Osteoblast (primary cell): ENCODE results near the gene STRBP. TPM values are rescaled to one million over a fixed set of nuclear protein-coding genes. Genes with fewer than 3 reads are reported as not detected.

Experiments
- DNase-seq: peaks from one replicate; pipeline ENCODE4 v3.0.0; 2011; ENCODE audit warnings: low spot score, mixed read lengths; ENCODE audit not compliant: insufficient read length; ENCODE audit errors: missing footprints
- H2AFZ ChIP-seq: 2 replicates; pipeline ENCODE4 v1.6.0; 2011; ENCODE audit warnings: mild to moderate bottlenecking, low read length
- H3K27ac ChIP-seq: 2 replicates; pipeline ENCODE4 v1.5.1; 2011; ENCODE audit warnings: mild to moderate bottlenecking, low read depth, low read length, moderate library complexity
- H3K27me3 ChIP-seq: 2 replicates; pipeline ENCODE4 v1.6.0; 2012; ENCODE audit warnings: mild to moderate bottlenecking, control low read depth, inconsistent platforms, low read length, moderate library complexity; ENCODE audit not compliant: insufficient read depth
- H3K36me3 ChIP-seq: 2 replicates; pipeline ENCODE4 v1.5.1; 2011; ENCODE audit warnings: mild to moderate bottlenecking, low read length, control low read depth, moderate library complexity; ENCODE audit not compliant: insufficient read depth
- H3K4me1 ChIP-seq: 2 replicates; pipeline ENCODE4 v1.5.1; 2011; ENCODE audit warnings: mild to moderate bottlenecking, low read length, control low read depth, moderate library complexity; ENCODE audit not compliant: insufficient read depth
- H3K4me2 ChIP-seq: 2 replicates; pipeline ENCODE4 v1.6.0; 2011; ENCODE audit warnings: mild to moderate bottlenecking, low read length; ENCODE audit not compliant: insufficient read depth
- H3K4me3 ChIP-seq: fragments of 200-600 bp; sonication (generic); 3 replicates; pipeline ENCODE4 v1.5.1; 2012; ENCODE audit warnings: mild to moderate bottlenecking, low read length, inconsistent platforms; ENCODE audit not compliant: insufficient read depth
- H3K79me2 ChIP-seq: 2 replicates; pipeline ENCODE4 v1.6.0; 2012; ENCODE audit warnings: mild to moderate bottlenecking, low read length, control low read depth, inconsistent platforms; ENCODE audit not compliant: insufficient read depth
- H3K9me3 ChIP-seq: 2 replicates; pipeline ENCODE4 v1.5.1; 2011; ENCODE audit warnings: low read depth, low read length, control low read depth
- H4K20me1 ChIP-seq: 2 replicates; pipeline ENCODE4 v1.6.0; 2012; ENCODE audit warnings: mild to moderate bottlenecking, low read length, control low read depth; ENCODE audit not compliant: insufficient read depth
- total RNA-seq: library from RNA; depleted of rRNA; stranded (reverse); fragments of >200 nt; gene quantifications from 2 replicates; pipeline ENCODE4 v1.2.3, GENCODE V29; 2012
- TF ChIP-seq, protein P1 (sequence below): IDR thresholded peaks from 2 replicates; pipeline ENCODE4 v1.5.1; 2011; ENCODE audit warnings: mild to moderate bottlenecking, low read depth, low read length, moderate library complexity; ENCODE audit errors: extremely low read depth

Gene STRBP
- total RNA-seq, 1 donor, result 2.9 TPM

DNA sequence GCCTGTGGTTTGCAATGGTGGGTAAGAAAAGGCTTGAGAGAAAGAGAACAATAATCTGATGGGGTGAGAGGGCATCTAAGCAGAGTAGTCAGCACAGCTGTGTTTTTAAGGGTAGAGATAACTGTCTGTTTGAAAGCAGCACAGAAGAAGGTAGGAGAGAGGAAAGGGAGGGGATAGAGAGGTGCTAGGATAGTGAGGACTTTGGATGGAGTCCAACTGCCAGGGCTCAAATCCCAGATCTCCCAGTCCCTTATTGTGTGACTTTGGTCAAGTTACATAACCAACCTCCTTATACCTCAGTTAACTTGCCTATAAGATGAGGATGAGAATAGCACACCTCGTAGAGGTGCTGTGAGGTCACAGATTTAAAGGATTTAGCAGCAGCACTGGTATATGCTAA is 179.3 kb downstream of the STRBP start:
- Histone ChIP-seq H2AFZ (no peak overlapping the region), H3K27ac (no peak overlapping the region), H3K4me3 (no peak overlapping the region), H3K9me3 (no peaks in the 10 kb centered on the region), H4K20me1 (no peaks in the 10 kb centered on the region), H3K4me2 (no peak overlapping the region), H3K79me2 (no peaks in the 10 kb centered on the region), H3K4me1 (no peaks in the 10 kb centered on the region), H3K36me3 (peaks cover 35% of the 10 kb centered on the region), H3K27me3 (no peaks in the 10 kb centered on the region)
- TF ChIP-seq, protein P1, sequence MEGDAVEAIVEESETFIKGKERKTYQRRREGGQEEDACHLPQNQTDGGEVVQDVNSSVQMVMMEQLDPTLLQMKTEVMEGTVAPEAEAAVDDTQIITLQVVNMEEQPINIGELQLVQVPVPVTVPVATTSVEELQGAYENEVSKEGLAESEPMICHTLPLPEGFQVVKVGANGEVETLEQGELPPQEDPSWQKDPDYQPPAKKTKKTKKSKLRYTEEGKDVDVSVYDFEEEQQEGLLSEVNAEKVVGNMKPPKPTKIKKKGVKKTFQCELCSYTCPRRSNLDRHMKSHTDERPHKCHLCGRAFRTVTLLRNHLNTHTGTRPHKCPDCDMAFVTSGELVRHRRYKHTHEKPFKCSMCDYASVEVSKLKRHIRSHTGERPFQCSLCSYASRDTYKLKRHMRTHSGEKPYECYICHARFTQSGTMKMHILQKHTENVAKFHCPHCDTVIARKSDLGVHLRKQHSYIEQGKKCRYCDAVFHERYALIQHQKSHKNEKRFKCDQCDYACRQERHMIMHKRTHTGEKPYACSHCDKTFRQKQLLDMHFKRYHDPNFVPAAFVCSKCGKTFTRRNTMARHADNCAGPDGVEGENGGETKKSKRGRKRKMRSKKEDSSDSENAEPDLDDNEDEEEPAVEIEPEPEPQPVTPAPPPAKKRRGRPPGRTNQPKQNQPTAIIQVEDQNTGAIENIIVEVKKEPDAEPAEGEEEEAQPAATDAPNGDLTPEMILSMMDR, result no peak
- DNase-seq, result no peak

DNA sequence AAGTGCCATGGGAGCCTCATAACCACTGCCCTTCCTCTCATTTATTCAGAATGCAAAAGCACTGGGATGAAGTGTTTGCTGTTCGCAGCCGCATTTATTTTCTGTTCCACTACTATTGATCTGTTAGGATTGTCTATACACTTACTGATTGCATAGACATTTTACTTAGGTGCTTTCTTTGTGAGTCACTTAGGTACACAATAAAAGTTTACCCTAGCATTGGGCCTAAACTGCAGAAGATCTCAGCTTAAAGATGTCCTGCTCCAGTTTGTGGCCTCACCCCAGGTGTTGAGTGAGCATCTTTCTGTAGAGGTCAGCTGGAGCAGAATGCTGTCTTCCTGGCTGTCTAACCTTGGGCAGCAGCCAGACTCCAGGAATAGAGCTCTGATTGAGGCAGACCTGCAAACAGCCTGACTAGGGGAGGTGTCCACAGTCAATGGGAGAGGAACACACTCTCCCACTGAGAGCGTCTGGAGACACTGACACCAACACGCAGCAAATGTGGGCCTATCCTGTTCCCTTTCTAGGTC is 181.0 kb downstream of the STRBP start:
- H3K27ac ChIP-seq, result no peak overlapping the region
- no peaks in the 10 kb centered on the region for H3K4me1 ChIP-seq
- H3K27me3 ChIP-seq, result no peaks in the 10 kb centered on the region
- H4K20me1 ChIP-seq, result no peaks in the 10 kb centered on the region
- no peak overlapping the region for H3K4me3 ChIP-seq
- no peaks in the 10 kb centered on the region for H3K79me2 ChIP-seq
- DNase-seq, result no peak
- H3K36me3 ChIP-seq, result peaks cover 22% of the 10 kb centered on the region
- no peak overlapping the region for H2AFZ ChIP-seq
- no peaks in the 10 kb centered on the region for H3K9me3 ChIP-seq
- no peak overlapping the region for H3K4me2 ChIP-seq
- TF ChIP-seq, protein P1, result no peak

DNA sequence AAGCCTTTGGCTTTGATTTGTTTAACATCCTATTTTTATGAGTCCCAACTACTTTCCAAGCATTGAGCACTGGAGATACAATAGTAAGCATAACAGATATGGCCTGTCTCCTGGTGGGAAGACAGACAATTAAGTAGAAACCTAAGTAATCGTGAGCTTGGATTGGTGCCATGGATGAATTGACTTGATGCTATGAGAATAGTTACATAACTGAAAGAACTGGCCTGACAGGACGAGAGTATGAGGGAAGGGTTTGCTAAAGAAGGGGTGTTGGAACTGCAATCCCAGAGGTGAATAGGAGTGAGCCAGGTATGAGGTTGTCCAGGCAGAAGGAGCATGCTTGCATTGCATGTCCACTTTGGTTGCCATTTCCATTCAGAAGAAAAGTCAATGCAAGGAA is 182.5 kb downstream of the STRBP start:
- Histone ChIP-seq H4K20me1 (no peaks in the 10 kb centered on the region), H3K4me1 (no peaks in the 10 kb centered on the region), H3K4me2 (no peak overlapping the region), H3K27ac (no peak overlapping the region), H3K36me3 (peaks cover 10% of the 10 kb centered on the region), H3K79me2 (no peaks in the 10 kb centered on the region), H2AFZ (no peak overlapping the region), H3K4me3 (no peak overlapping the region), H3K27me3 (no peaks in the 10 kb centered on the region), H3K9me3 (no peaks in the 10 kb centered on the region)
- TF ChIP-seq, protein P1, result no peak
- DNase-seq, result no peak

DNA sequence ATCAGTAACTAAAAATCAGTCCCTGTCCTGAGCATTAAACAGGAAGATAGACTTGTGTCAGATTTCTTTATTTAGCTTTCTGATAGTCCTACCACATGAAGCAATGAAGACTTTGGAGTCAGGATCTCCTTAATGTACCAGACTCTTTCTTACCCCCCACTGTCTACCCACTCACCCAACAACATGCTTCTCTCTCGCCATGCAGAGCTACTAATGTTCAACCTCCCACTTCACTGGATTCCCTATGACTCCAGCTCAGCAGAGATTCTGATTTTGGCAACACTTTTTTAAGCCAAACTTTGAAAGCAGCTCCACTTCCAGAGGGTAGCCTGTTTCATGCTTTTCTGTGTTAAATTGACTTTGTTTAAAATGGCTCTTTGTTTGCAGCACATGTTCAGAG is 184.1 kb downstream of the STRBP start:
- no peaks in the 10 kb centered on the region for H3K4me1 ChIP-seq
- H3K36me3 ChIP-seq, result peaks cover 8% of the 10 kb centered on the region
- H3K27me3 ChIP-seq, result no peaks in the 10 kb centered on the region
- no peaks in the 10 kb centered on the region for H4K20me1 ChIP-seq
- TF ChIP-seq, protein P1, result no peak
- no peaks in the 10 kb centered on the region for H3K79me2 ChIP-seq
- no peaks in the 10 kb centered on the region for H3K9me3 ChIP-seq
- H3K4me2 ChIP-seq, result no peak overlapping the region
- no peak for DNase-seq
- no peak overlapping the region for H3K4me3 ChIP-seq
- no peak overlapping the region for H2AFZ ChIP-seq
- H3K27ac ChIP-seq, result no peak overlapping the region
